ENCODE data around the gene LPAR1.

Gene LPAR1

DNA sequence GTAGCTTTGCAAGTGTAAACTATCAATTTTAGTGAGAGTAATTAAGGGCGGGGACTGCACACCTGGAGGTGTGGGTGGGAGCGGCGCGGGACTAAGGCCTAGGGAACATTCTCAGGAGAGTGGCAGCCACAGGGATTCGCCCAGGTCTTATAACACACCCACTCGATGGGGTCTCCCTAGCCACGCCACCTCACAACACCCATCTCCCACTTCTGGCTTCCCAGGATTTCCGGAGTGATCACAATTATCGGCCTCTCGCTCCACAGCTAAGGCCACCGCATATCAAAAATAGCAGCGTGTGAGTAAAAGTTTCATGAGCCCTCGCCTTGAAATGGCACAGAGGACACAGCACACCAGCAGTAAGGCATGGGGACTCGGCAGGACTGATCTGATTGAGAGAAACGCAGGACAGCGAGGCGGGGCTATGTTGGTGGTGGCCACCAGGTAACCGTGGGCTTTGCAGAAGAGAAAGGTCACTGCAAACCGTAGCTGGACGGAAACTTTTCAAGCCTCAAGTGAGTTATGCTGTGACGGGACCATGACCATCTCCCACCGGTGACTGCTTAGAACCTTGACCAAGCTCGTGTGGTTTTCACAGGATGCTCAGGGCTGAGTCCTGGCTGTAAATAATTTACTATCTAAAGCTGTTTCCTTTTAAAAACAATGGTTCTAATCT lies 1.1 kb upstream of the LPAR1 start:
- peak overlapping the region; percentile 95 for H3K27ac ChIP-seq (ENCODE audit: low read length, poor library complexity, severe bottlenecking)
- H3K9me3 ChIP-seq (ENCODE audit: control insufficient read depth, low read length): no peaks in the 10 kb centered on the region
- H2BK12ac ChIP-seq (ENCODE audit: low read length in 2 of 2): peak overlapping the region; percentile 27 to 49
- H2AFZ ChIP-seq (ENCODE audit: low read depth, low read length): no peak overlapping the region
- H3K23ac ChIP-seq (ENCODE audit: low read length in 2 of 2): no peak overlapping the region
- peak overlapping the region; percentile 86 for H4K8ac ChIP-seq (ENCODE audit: low read length)
- no peak overlapping the region for H2BK120ac ChIP-seq (ENCODE audit: low read depth, low read length)
- H3K36me3 ChIP-seq (ENCODE audit: control insufficient read depth in 1 of 2, insufficient read depth in 2 of 2, low read depth in 1 of 2, low read length in 2 of 2): no peaks in the 10 kb centered on the region
- peaks cover 10% of the 10 kb centered on the region for H3K4me1 ChIP-seq (ENCODE audit: control insufficient read depth, insufficient read depth, low read depth, low read length)
- H3K14ac ChIP-seq (ENCODE audit: low read length in 2 of 2): peak overlapping the region in 1 of 2 experiments; percentile 78
- peak overlapping the region; percentile 93 for H3K4me2 ChIP-seq (ENCODE audit: low read length, poor library complexity, severe bottlenecking)
- 67% methylated on average over 23 of the region's 23 CpGs for WGBS
- H3K27me3 ChIP-seq (ENCODE audit: control insufficient read depth in 1 of 2, insufficient read depth in 1 of 2, low read length in 2 of 2): no peaks in the 10 kb centered on the region
- peak overlapping the region; percentile 97 for H3K9ac ChIP-seq (ENCODE audit: low read length)
- H3K79me1 ChIP-seq (replicated peaks; ENCODE audit: low read length, poor library complexity, severe bottlenecking): no peaks in the 10 kb centered on the region
- peak overlapping the region; percentile 5 for H2BK5ac ChIP-seq (ENCODE audit: low read depth, low read length, poor library complexity, severe bottlenecking)
- peak overlapping the region; percentile 6 for H2BK15ac ChIP-seq (ENCODE audit: low read depth, poor library complexity, severe bottlenecking)
- H4K91ac ChIP-seq (ENCODE audit: low read length): peak overlapping the region; percentile 48
- peak overlapping the region; percentile 8 to 87 for H3K4me3 ChIP-seq (ENCODE audit: insufficient read depth in 1 of 2, low read depth in 1 of 2, low read length in 2 of 2)
- peak overlapping the region in 1 of 2 experiments; percentile 43 for H3K4ac ChIP-seq (ENCODE audit: low read depth in 1 of 2, low read length in 2 of 2)
- peak overlapping the region in 1 of 2 experiments; percentile 98 for H3K18ac ChIP-seq (ENCODE audit: low read depth in 1 of 2, low read length in 2 of 2)
- no peak overlapping the region for H2AK5ac ChIP-seq (ENCODE audit: low read length, severe bottlenecking)
- no peak for DNase-seq

DNA sequence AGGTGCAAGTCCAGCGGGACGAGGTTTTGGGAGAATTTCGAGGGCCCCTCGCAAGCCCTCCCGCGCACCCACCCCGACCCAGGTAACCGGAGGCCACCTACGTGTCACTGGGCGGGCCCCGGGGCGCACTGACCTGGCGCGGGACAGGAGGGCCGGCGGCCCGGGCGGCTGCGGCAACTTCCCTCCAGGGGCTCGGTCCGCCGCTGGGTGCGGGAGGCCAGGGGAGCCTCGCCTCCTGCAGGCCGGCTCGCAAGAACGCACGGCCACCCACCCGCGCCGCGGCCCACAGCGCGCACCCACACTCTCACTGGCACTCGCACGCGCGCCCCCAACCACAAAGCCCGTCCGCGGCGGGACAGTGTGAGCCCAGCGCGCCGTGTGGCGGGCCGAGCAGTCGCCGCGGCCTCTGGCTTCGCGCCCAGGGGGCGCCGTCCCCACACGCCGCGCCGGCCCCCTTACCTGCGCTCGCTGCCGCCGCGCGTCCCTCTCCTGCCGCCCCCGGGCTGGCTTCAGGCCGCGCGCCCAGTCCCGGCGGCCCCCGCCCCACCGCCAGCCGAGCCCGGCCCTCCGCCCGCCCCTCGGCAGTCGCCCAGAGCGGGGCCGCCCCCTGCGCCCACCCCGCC lies 451 bp downstream of the LPAR1 start:
- H2BK120ac ChIP-seq (ENCODE audit: low read depth, low read length): peak overlapping the region; percentile 90
- no peak overlapping the region for H2AK5ac ChIP-seq (ENCODE audit: low read length, severe bottlenecking)
- no peaks in the 10 kb centered on the region for H3K27me3 ChIP-seq (ENCODE audit: control insufficient read depth in 1 of 2, insufficient read depth in 1 of 2, low read length in 2 of 2)
- WGBS: 0% methylated on average over 36 of the region's 83 CpGs
- H3K79me1 ChIP-seq (replicated peaks; ENCODE audit: low read length, poor library complexity, severe bottlenecking): no peaks in the 10 kb centered on the region
- H3K4me1 ChIP-seq (ENCODE audit: control insufficient read depth, insufficient read depth, low read depth, low read length): peaks cover 10% of the 10 kb centered on the region
- H3K18ac ChIP-seq (ENCODE audit: low read depth in 1 of 2, low read length in 2 of 2): peak overlapping the region; percentile 98
- no peaks in the 10 kb centered on the region for H3K36me3 ChIP-seq (ENCODE audit: control insufficient read depth in 1 of 2, insufficient read depth in 2 of 2, low read depth in 1 of 2, low read length in 2 of 2)
- peak overlapping the region; percentile 93 for H3K4me2 ChIP-seq (ENCODE audit: low read length, poor library complexity, severe bottlenecking)
- peak overlapping the region; percentile 69 to 84 for H3K4ac ChIP-seq (ENCODE audit: low read depth in 1 of 2, low read length in 2 of 2)
- peak; percentile 40 for DNase-seq
- H3K4me3 ChIP-seq (ENCODE audit: insufficient read depth in 1 of 2, low read depth in 1 of 2, low read length in 2 of 2): peak overlapping the region; percentile 87 to 98
- peak overlapping the region; percentile 57 for H2AFZ ChIP-seq (ENCODE audit: low read depth, low read length)
- H2BK5ac ChIP-seq (ENCODE audit: low read depth, low read length, poor library complexity, severe bottlenecking): peak overlapping the region; percentile 45
- H2BK15ac ChIP-seq (ENCODE audit: low read depth, poor library complexity, severe bottlenecking): peak overlapping the region; percentile 96
- peak overlapping the region; percentile 97 for H3K9ac ChIP-seq (ENCODE audit: low read length)
- H3K14ac ChIP-seq (ENCODE audit: low read length in 2 of 2): peak overlapping the region; percentile 77 to 98
- peak overlapping the region; percentile 71 to 99 for H2BK12ac ChIP-seq (ENCODE audit: low read length in 2 of 2)
- peak overlapping the region; percentile 70 for H3K27ac ChIP-seq (ENCODE audit: low read length, poor library complexity, severe bottlenecking)
- H4K8ac ChIP-seq (ENCODE audit: low read length): peak overlapping the region; percentile 95
- peak overlapping the region; percentile 82 to 91 for H3K23ac ChIP-seq (ENCODE audit: low read length in 2 of 2)
- no peaks in the 10 kb centered on the region for H3K9me3 ChIP-seq (ENCODE audit: control insufficient read depth, low read length)
- H4K91ac ChIP-seq (ENCODE audit: low read length): peak overlapping the region; percentile 95

DNA sequence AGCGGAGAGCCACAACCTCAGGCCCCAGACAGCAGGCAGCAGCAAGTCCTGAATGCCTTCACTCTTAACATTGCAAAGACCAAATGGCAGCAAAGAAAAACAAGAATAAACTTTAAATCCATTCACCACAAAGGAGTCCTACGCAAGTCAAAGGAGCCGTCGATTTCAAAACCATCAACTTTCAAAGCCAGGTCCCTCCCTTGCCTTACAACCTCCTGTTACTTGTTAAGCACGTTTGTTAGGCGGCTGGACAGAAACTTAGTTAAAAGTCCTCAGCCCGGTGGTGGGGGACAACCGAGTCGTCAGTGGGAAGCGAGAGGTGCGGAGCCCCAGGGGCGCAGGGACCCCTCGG lies 938 bp downstream of the LPAR1 start:
- Histone ChIP-seq H3K27me3 (ENCODE audit: control insufficient read depth in 1 of 2, insufficient read depth in 1 of 2, low read length in 2 of 2) (no peaks in the 10 kb centered on the region), H3K14ac (ENCODE audit: low read length in 2 of 2) (peak overlapping the region; percentile 77 to 98), H3K23ac (ENCODE audit: low read length in 2 of 2) (no peak overlapping the region), H2BK120ac (ENCODE audit: low read depth, low read length) (peak overlapping the region; percentile 90), H3K4me1 (ENCODE audit: control insufficient read depth, insufficient read depth, low read depth, low read length) (peaks cover 10% of the 10 kb centered on the region), H3K4ac (ENCODE audit: low read depth in 1 of 2, low read length in 2 of 2) (peak overlapping the region; percentile 69 to 84), H3K36me3 (ENCODE audit: control insufficient read depth in 1 of 2, insufficient read depth in 2 of 2, low read depth in 1 of 2, low read length in 2 of 2) (peaks cover 0 to 2% of the 10 kb centered on the region in 2 experiments), H3K9ac (ENCODE audit: low read length) (peak overlapping the region; percentile 97), H3K9me3 (ENCODE audit: control insufficient read depth, low read length) (no peaks in the 10 kb centered on the region), H2BK15ac (ENCODE audit: low read depth, poor library complexity, severe bottlenecking) (peak overlapping the region; percentile 92), H4K91ac (ENCODE audit: low read length) (peak overlapping the region; percentile 94), H2BK5ac (ENCODE audit: low read depth, low read length, poor library complexity, severe bottlenecking) (peak overlapping the region; percentile 45), H3K27ac (ENCODE audit: low read length, poor library complexity, severe bottlenecking) (peak overlapping the region; percentile 70), H2AFZ (ENCODE audit: low read depth, low read length) (peak overlapping the region; percentile 57), H3K4me2 (ENCODE audit: low read length, poor library complexity, severe bottlenecking) (peak overlapping the region; percentile 60), H2BK12ac (ENCODE audit: low read length in 2 of 2) (peak overlapping the region in 1 of 2 experiments; percentile 99), H3K18ac (ENCODE audit: low read depth in 1 of 2, low read length in 2 of 2) (peak overlapping the region; percentile 98), H2AK5ac (ENCODE audit: low read length, severe bottlenecking) (no peak overlapping the region), H4K8ac (ENCODE audit: low read length) (peak overlapping the region; percentile 93), H3K4me3 (ENCODE audit: insufficient read depth in 1 of 2, low read depth in 1 of 2, low read length in 2 of 2) (peak overlapping the region; percentile 87 to 98), H3K79me1 (replicated peaks; ENCODE audit: low read length, poor library complexity, severe bottlenecking) (no peaks in the 10 kb centered on the region)
- 1% methylated on average over 10 of the region's 13 CpGs for WGBS
- DNase-seq: peak; percentile 59

DNA sequence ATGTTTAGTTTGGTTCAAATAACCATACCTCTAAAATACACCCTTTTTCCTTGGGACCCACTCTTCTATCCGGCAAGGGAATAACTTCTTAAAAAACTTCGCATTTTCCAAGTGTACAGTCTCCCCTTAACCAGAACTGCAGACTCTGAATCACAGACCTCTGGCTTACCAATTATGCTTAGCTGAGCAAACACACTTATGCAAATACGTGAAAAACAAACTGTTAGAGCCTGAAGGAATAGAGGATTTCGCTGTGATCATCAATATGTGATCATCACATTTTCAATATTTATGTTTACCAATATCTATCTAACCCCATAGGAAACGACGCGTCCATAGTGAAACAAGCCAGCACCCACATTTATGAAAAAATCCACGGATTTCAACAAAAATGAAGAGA lies 1.3 kb downstream of the LPAR1 start:
- Histone ChIP-seq H2BK15ac (ENCODE audit: low read depth, poor library complexity, severe bottlenecking) (no peak overlapping the region), H3K79me1 (replicated peaks; ENCODE audit: low read length, poor library complexity, severe bottlenecking) (no peaks in the 10 kb centered on the region), H3K27me3 (ENCODE audit: control insufficient read depth in 1 of 2, insufficient read depth in 1 of 2, low read length in 2 of 2) (no peaks in the 10 kb centered on the region), H3K18ac (ENCODE audit: low read depth in 1 of 2, low read length in 2 of 2) (peak overlapping the region in 1 of 2 experiments; percentile 24), H3K9me3 (ENCODE audit: control insufficient read depth, low read length) (no peaks in the 10 kb centered on the region), H3K4ac (ENCODE audit: low read depth in 1 of 2, low read length in 2 of 2) (no peak overlapping the region), H4K91ac (ENCODE audit: low read length) (no peak overlapping the region), H3K4me3 (ENCODE audit: insufficient read depth in 1 of 2, low read depth in 1 of 2, low read length in 2 of 2) (peak overlapping the region; percentile 87 to 98), H2BK5ac (ENCODE audit: low read depth, low read length, poor library complexity, severe bottlenecking) (no peak overlapping the region), H4K8ac (ENCODE audit: low read length) (no peak overlapping the region), H3K4me2 (ENCODE audit: low read length, poor library complexity, severe bottlenecking) (peak overlapping the region; percentile 60), H3K36me3 (ENCODE audit: control insufficient read depth in 1 of 2, insufficient read depth in 2 of 2, low read depth in 1 of 2, low read length in 2 of 2) (peaks cover 0 to 5% of the 10 kb centered on the region in 2 experiments), H3K23ac (ENCODE audit: low read length in 2 of 2) (no peak overlapping the region), H2AFZ (ENCODE audit: low read depth, low read length) (no peak overlapping the region), H3K14ac (ENCODE audit: low read length in 2 of 2) (no peak overlapping the region), H3K4me1 (ENCODE audit: control insufficient read depth, insufficient read depth, low read depth, low read length) (peaks cover 10% of the 10 kb centered on the region), H3K9ac (ENCODE audit: low read length) (peak overlapping the region; percentile 97), H2AK5ac (ENCODE audit: low read length, severe bottlenecking) (no peak overlapping the region), H2BK120ac (ENCODE audit: low read depth, low read length) (no peak overlapping the region), H2BK12ac (ENCODE audit: low read length in 2 of 2) (no peak overlapping the region), H3K27ac (ENCODE audit: low read length, poor library complexity, severe bottlenecking) (peak overlapping the region; percentile 70)
- 2% methylated on average over 7 of the region's 8 CpGs for WGBS
- DNase-seq: peak; percentile 52

Measured in mesenchymal stem cell (in vitro differentiated cells and primary cell).